ENCODE measurements around the gene PRKAG2. TPM values are rescaled to one million over a fixed set of nuclear protein-coding genes. Genes with fewer than 3 reads are reported as not detected.

PRKAG2 gene
- total and polyA plus RNA-seq, 4 donors: 3.6 to 25.1 (median 16.8) TPM

DNA sequence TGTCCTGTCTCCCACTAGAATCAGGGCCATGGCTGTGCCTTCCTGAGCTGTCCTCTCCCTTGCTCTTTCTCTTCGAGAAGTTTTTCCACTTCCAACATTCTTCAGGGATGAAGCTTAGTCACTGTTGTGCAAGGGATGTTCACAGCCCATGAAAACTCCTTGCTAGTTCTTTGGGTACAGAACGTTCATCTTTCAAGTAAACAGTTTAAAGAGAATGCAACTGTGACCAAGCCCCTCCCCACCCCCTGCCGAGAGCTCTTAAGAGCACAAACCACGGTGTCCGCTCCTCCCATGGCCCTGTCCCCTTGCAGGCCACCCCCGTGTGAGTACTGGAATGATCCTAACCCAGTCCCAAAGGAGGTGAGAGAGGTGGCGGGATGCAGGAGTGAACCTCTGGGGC, 196.1 kb downstream of the PRKAG2 start:
- H3K36me3 ChIP-seq (ENCODE audit: control insufficient read depth in 4 of 4, insufficient read depth in 3 of 4, low read depth in 1 of 4, low read length in 3 of 4): no peaks in the 10 kb centered on the region
- 82% methylated on average over 7 of the region's 7 CpGs for WGBS
- no peaks in the 10 kb centered on the region for H3K27me3 ChIP-seq (ENCODE audit: control insufficient read depth in 4 of 4, insufficient read depth in 4 of 4, low read length in 3 of 4)
- no peaks in the 10 kb centered on the region for H3K9me3 ChIP-seq (ENCODE audit: control insufficient read depth in 4 of 4, low read length in 3 of 4)
- no peak for TF ChIP-seq GABPA (IDR thresholded peaks at IDR 0.05 in 1 of 2, conservative IDR thresholded peaks at IDR 0.05 in 1 of 2)
- TF ChIP-seq, protein P1, sequence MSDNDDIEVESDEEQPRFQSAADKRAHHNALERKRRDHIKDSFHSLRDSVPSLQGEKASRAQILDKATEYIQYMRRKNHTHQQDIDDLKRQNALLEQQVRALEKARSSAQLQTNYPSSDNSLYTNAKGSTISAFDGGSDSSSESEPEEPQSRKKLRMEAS (IDR thresholded peaks at IDR 0.05): no peak
- TF ChIP-seq RAD21 (IDR thresholded peaks at IDR 0.05): no peak
- H3K27ac ChIP-seq (ENCODE audit: low read depth in 1 of 2, low read length in 2 of 2): no peak overlapping the region
- peaks cover 0 to 9% (median 0%) of the 10 kb centered on the region in 4 donors for H3K4me1 ChIP-seq (ENCODE audit: control insufficient read depth in 4 of 4, insufficient read depth in 4 of 4, low read length in 3 of 4)
- H3K4me3 ChIP-seq (ENCODE audit: low read depth in 1 of 3, low read length in 3 of 3): no peak overlapping the region
- DNase-seq (ENCODE audit: low spot score): no peak
- H3K9ac ChIP-seq (ENCODE audit: low read depth in 1 of 2, low read length in 2 of 2): no peak overlapping the region

DNA sequence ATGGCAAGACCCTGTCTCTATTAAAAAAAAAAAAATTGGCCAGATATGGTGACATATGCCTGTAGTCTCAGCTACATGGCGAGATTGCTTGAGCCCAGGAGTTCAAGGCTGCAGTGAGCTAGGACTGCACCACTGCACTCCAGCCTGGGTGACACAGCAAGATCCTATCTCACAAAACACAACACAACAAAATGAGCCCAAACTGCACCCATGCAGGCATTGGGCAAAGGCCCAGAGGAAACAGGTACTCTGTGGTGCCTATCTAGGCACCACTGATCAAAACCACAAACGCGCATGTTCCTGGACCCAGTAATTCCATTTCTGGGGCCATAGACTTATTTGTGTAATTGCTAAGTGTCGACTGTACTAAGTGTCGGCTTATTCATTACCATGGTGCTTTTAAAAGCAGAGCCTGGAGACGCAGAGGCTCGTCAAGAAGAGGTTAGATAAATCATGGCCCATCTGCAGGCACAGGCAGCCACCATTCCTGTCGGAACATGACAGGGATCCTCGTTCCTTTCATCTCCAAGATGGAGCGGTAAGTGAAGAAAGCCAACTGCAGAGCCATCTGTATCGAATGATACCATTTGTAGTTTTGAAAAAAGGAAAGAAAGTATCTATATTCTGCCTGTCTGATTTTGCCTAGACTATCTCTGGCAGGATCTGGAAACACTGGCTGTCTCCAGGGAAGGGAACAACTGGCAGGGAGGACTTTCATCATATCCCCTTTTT, 196.9 kb downstream of the PRKAG2 start:
- Histone ChIP-seq H3K9me3 (ENCODE audit: control insufficient read depth in 4 of 4, low read length in 3 of 4) (no peaks in the 10 kb centered on the region), H3K36me3 (ENCODE audit: control insufficient read depth in 4 of 4, insufficient read depth in 3 of 4, low read depth in 1 of 4, low read length in 3 of 4) (peaks cover 0 to 4% (median 0%) of the 10 kb centered on the region in 4 donors), H3K9ac (ENCODE audit: low read depth in 1 of 2, low read length in 2 of 2) (no peak overlapping the region), H3K4me3 (ENCODE audit: low read depth in 1 of 3, low read length in 3 of 3) (no peak overlapping the region), H3K27me3 (ENCODE audit: control insufficient read depth in 4 of 4, insufficient read depth in 4 of 4, low read length in 3 of 4) (no peaks in the 10 kb centered on the region), H3K27ac (ENCODE audit: low read depth in 1 of 2, low read length in 2 of 2) (no peak overlapping the region), H3K4me1 (ENCODE audit: control insufficient read depth in 4 of 4, insufficient read depth in 4 of 4, low read length in 3 of 4) (peaks cover 0 to 9% (median 0%) of the 10 kb centered on the region in 4 donors)
- WGBS: 92% methylated on average over 11 of the region's 11 CpGs
- TF ChIP-seq, protein P2, sequence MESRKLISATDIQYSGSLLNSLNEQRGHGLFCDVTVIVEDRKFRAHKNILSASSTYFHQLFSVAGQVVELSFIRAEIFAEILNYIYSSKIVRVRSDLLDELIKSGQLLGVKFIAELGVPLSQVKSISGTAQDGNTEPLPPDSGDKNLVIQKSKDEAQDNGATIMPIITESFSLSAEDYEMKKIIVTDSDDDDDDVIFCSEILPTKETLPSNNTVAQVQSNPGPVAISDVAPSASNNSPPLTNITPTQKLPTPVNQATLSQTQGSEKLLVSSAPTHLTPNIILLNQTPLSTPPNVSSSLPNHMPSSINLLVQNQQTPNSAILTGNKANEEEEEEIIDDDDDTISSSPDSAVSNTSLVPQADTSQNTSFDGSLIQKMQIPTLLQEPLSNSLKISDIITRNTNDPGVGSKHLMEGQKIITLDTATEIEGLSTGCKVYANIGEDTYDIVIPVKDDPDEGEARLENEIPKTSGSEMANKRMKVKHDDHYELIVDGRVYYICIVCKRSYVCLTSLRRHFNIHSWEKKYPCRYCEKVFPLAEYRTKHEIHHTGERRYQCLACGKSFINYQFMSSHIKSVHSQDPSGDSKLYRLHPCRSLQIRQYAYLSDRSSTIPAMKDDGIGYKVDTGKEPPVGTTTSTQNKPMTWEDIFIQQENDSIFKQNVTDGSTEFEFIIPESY (IDR thresholded peaks at IDR 0.05): no peak
- TF ChIP-seq EGR1 (IDR thresholded peaks at IDR 0.05; ENCODE audit: low read depth in 2 of 2) (no peak), NR2F2 (IDR thresholded peaks at IDR 0.05) (no peak), SP1 (IDR thresholded peaks at IDR 0.05) (no peak), HNF4A (conservative IDR thresholded peaks at IDR 0.05) (no peak), RAD21 (IDR thresholded peaks at IDR 0.05) (no peak), FOXA2 (IDR thresholded peaks at IDR 0.05) (no peak), JUND (IDR thresholded peaks at IDR 0.05) (no peak), FOXA1 (IDR thresholded peaks at IDR 0.05) (no peak), TAF1 (conservative IDR thresholded peaks at IDR 0.05) (no peak), RXRA (IDR thresholded peaks at IDR 0.05) (no peak), GABPA (IDR thresholded peaks at IDR 0.05 in 1 of 2, conservative IDR thresholded peaks at IDR 0.05 in 1 of 2) (no peak), YY1 (IDR thresholded peaks at IDR 0.05) (no peak), HNF4G (IDR thresholded peaks at IDR 0.05) (no peak)
- TF ChIP-seq, protein P3, sequence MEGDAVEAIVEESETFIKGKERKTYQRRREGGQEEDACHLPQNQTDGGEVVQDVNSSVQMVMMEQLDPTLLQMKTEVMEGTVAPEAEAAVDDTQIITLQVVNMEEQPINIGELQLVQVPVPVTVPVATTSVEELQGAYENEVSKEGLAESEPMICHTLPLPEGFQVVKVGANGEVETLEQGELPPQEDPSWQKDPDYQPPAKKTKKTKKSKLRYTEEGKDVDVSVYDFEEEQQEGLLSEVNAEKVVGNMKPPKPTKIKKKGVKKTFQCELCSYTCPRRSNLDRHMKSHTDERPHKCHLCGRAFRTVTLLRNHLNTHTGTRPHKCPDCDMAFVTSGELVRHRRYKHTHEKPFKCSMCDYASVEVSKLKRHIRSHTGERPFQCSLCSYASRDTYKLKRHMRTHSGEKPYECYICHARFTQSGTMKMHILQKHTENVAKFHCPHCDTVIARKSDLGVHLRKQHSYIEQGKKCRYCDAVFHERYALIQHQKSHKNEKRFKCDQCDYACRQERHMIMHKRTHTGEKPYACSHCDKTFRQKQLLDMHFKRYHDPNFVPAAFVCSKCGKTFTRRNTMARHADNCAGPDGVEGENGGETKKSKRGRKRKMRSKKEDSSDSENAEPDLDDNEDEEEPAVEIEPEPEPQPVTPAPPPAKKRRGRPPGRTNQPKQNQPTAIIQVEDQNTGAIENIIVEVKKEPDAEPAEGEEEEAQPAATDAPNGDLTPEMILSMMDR (IDR thresholded peaks at IDR 0.05; ENCODE audit: low read depth, low read length, missing input control): no peak
- TF ChIP-seq, protein P4, sequence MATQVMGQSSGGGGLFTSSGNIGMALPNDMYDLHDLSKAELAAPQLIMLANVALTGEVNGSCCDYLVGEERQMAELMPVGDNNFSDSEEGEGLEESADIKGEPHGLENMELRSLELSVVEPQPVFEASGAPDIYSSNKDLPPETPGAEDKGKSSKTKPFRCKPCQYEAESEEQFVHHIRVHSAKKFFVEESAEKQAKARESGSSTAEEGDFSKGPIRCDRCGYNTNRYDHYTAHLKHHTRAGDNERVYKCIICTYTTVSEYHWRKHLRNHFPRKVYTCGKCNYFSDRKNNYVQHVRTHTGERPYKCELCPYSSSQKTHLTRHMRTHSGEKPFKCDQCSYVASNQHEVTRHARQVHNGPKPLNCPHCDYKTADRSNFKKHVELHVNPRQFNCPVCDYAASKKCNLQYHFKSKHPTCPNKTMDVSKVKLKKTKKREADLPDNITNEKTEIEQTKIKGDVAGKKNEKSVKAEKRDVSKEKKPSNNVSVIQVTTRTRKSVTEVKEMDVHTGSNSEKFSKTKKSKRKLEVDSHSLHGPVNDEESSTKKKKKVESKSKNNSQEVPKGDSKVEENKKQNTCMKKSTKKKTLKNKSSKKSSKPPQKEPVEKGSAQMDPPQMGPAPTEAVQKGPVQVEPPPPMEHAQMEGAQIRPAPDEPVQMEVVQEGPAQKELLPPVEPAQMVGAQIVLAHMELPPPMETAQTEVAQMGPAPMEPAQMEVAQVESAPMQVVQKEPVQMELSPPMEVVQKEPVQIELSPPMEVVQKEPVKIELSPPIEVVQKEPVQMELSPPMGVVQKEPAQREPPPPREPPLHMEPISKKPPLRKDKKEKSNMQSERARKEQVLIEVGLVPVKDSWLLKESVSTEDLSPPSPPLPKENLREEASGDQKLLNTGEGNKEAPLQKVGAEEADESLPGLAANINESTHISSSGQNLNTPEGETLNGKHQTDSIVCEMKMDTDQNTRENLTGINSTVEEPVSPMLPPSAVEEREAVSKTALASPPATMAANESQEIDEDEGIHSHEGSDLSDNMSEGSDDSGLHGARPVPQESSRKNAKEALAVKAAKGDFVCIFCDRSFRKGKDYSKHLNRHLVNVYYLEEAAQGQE (IDR thresholded peaks at IDR 0.05): no peak
- TF ChIP-seq, protein P5, sequence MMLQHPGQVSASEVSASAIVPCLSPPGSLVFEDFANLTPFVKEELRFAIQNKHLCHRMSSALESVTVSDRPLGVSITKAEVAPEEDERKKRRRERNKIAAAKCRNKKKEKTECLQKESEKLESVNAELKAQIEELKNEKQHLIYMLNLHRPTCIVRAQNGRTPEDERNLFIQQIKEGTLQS (IDR thresholded peaks at IDR 0.05): no peak
- TF ChIP-seq, protein P1 (IDR thresholded peaks at IDR 0.05): no peak
- DNase-seq (ENCODE audit: low spot score): no peak
